GM12875 (cell line): ENCODE results near the gene PTX4.
"Not testable (repeated sequence)": the region's sequence is repeated elsewhere in the genome, so short reads cannot be mapped to it uniquely, and the experiment has no call there.

ENCODE experiments used
- H3K4me3 ChIP-seq: one replicate; pipeline ENCODE4 v1.5.1; 2011; ENCODE audit warnings: low read depth, low read length, control low read depth
- TF ChIP-seq, protein P1 (sequence below): IDR thresholded peaks from 2 replicates; pipeline ENCODE4 v1.5.1; 2011; ENCODE audit warnings: low read depth, mild to moderate bottlenecking, control low read depth, inconsistent platforms, low read length, moderate library complexity, borderline replicate concordance; ENCODE audit not compliant: insufficient read depth

PTX4 gene

DNA sequence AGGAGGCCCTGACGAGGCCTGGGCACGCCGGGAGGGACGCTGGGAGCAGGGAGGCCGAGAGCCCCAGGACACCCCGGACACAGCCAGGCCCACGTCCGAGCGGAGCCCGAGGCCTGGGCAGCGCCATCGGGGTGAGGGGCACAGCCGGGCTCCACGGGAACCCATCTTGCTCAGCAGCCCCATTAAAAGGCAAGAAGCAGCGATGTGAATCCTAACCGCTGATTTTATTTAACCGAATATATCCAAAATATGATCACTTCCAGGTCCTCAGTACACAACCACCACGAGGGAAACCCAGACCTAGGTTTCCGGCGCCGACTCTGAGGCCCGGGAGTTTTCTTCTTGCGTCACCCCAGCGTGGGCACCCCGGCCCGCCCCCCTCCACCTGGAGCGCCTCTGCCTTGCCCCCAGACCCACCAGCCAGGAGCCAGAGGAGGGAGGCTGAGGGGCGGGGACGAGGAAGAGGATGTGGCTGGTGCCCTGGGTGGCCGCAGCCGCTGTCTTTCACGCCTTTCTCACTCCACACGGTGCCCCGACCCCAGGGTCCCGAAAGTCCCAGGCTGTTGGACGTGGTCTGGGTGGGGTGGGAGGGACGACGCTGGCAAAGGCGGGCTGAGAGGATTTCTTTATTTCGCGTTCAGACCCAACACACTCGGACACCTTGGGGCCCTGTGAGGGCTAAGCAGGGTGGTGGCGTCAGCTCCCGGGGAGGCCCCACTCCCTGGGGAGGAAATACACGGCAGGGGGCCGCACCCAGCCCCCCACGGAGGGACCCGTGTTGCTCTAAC is 43.8 kb downstream of the PTX4 start:
- no peak overlapping the region for H3K4me3 ChIP-seq
- TF ChIP-seq, protein P1, sequence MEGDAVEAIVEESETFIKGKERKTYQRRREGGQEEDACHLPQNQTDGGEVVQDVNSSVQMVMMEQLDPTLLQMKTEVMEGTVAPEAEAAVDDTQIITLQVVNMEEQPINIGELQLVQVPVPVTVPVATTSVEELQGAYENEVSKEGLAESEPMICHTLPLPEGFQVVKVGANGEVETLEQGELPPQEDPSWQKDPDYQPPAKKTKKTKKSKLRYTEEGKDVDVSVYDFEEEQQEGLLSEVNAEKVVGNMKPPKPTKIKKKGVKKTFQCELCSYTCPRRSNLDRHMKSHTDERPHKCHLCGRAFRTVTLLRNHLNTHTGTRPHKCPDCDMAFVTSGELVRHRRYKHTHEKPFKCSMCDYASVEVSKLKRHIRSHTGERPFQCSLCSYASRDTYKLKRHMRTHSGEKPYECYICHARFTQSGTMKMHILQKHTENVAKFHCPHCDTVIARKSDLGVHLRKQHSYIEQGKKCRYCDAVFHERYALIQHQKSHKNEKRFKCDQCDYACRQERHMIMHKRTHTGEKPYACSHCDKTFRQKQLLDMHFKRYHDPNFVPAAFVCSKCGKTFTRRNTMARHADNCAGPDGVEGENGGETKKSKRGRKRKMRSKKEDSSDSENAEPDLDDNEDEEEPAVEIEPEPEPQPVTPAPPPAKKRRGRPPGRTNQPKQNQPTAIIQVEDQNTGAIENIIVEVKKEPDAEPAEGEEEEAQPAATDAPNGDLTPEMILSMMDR: no peak

DNA sequence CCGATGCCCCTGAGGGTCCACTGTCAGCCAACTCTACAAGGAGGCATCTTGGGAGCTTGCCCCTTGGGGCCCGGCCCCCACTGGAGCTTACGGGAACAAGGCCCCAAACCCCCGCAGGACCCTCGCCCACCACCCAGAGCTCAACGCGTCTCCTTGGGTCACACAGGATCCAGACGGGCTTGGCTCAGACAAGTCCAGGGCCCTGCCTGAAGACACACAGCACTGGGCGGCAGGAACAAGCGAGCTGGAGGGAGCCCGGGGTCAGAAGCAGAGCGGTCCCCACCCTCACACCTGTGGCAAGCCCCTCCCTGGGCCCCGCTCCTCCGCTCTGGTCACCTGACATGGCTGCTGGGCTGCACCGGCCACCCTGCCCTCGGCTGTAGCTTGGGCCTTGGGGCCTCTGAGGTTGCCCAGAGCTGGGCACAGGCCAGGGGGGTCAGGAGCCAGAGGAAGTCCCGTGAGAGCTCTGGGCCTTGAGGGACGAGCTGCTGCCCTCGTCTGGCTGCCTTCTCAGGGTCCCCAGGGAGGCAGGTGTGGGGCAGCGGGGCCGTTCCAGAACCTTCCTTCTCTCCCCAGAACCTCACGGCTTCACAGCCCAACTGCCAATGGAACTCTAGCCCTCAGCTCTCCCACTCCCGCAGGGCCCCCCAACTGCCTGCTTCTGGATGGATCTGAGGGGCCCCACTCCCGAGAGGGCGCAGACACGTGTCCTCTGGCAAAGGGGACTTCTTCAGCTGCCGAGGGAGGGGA is 44.6 kb downstream of the PTX4 start, which contains the start of gene CCDC154:
Gene CCDC154 (minus strand): TSS at position 577 of the 750 bp plus-strand sequence. CDS start 234 bp downstream, at position 343.
- no peak within 1 kb of the TSS for H3K4me3 ChIP-seq
- TF ChIP-seq, protein P1: no peak

DNA sequence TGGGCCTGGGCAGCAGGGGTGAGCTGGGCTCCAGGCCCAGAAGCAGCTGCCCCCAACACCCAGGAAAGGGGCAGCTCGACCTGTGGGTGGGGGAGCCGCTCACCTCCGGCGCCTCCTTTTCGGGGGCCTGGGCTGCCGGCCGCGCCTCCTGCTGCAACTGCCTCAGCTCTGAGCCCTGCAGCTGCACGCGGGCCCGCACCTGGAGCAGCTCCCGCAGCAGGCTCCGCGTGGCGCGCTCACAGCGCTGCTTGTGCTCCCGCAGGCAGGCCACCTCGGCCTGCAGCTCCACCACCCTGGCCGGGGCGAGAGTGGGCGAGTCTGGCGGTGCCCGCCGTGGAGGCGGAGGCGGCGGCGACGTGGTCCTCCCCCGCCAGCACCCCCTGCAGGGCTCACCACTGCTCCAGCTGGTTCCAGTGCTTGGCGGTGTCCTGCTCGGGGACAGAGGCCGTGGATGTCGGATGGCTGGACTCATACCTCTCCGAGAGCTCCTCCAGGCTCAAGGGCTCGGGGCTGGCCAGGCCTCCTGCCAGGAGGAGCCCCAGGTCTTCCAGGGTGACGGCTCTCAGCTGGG is 45.3 kb downstream of the PTX4 start:
- TF ChIP-seq, protein P1: no peak
- no peak overlapping the region for H3K4me3 ChIP-seq

DNA sequence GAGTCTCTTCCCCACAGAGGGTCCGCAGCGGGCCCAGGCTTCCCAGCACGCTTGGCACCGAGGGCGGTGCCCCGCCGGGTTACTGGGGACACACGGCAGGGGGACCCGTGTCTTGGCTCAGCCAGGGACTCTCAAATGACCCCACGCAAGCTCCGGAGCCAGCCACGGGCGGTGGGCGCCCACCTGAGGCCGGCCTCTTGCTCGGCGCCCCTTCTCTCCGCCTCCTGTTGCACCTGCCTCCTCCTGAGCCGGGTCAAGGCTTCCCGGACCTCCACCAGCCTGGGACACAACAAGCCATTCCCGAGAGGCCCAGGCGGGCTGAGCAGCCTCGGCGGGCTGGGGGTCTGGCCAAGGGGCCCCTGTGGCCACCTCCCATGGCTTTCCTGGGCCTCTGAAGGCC is 46.0 kb downstream of the PTX4 start:
- no peak overlapping the region for H3K4me3 ChIP-seq
- TF ChIP-seq, protein P1: no peak

DNA sequence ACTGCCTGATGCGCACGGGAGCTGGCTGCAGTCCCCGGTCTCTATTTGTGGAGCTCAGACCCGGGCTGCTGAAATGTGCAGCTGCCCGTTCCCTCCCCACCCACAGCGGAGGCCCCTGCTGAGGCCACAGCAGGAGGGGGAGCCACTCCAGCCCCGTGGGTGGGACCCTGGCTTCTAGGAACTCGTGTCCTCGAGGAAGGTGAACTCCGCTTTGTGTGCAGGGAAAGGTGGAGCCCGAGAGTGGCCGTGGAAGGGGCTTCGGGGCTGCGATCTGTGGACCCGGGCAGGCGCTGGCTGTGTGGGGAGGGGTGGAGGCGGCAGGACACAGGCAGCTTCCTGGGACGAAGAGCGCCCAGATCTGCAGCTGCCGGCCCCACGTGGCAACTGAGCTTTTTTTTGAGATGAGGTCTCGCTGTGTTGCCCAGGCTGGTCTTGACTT is 47.3 kb downstream of the PTX4 start:
- no peak overlapping the region for H3K4me3 ChIP-seq
- TF ChIP-seq, protein P1: no peak

DNA sequence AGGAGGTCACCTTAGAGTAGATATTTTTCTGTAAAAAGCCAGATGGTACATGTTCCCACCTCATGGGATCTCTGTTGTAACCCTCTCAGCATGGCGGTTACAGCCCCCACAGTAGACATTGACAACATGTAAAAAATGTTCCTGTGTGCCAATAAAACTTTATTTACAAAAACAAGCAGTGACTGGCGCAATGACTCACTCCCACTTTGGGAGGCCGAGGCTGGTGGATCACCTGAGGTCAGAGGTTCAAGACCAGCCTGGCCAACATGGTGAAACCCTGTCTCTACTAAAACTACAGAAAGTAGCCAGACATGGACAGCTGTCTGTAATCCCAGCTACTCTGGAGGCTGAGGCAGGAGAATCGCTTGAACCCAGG is 49.1 kb downstream of the PTX4 start:
- H3K4me3 ChIP-seq: not testable (repeated sequence)

DNA sequence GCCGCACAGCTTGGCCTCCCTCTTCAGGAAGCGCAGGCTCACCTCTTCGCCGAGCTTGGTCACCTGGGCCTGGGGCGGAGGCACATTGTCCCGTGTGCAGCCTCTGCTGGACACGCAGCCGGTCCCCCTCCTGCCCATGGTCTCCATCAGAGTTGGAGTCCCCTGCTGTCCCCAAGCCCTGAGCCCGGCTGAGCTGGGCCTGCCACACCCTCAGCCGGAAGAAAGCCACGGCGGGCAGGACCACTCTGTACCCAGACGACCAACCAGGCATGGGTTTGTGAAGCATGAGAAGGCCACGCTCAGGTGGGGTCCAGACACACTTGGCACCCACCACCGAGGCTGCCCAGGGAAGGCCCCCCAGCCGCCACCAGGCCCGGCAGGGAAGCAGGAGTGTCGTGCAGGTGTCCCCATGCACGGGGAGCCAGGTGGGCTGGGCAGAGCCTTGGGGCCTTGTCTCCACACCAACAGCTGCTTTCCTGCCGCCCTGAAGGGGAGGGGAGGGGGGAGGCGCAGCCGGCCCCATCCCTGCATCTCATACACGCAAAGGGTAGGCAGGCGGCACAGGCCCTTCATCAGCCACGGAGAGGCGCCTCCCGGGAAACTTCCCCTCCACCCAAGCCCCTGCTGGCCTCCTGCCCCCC is 49.6 kb downstream of the PTX4 start:
- TF ChIP-seq, protein P1: no peak
- no peak overlapping the region for H3K4me3 ChIP-seq
